ENCODE results near the gene ABHD14A. TPM values are rescaled to one million over a fixed set of nuclear protein-coding genes. Genes with fewer than 3 reads are reported as not detected.

The ABHD14A gene
- total and polyA plus RNA-seq, 2 of the 13 experiments (the other 11 are each of a cell fraction or from before 2014, with no cell fraction given): 29.5 to 46.9 TPM

DNA sequence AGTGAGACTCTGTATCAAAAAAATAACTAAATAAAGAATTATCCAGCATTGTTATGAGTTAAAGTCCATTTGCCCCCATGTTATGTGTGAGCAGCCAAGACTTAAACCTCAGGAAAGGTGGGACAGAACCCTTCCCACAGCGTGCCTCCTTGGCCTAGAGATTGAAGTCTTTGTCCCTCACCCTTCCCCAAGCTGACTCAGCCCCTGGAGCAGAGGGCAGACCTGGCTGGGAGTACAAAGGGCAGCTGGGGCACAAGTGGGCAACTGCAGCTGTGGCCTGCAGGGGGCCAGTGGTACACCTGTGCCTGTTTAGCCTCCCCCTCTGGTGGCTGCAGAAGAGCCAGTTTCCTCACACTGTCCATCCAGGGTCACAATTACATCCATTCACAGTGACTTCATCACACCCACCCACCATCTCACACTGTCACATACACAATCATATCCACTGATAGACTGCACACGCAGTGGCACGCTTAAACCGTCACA is 7.5 kb downstream of the ABHD14A start (continued):
- TF ChIP-seq, protein P1, sequence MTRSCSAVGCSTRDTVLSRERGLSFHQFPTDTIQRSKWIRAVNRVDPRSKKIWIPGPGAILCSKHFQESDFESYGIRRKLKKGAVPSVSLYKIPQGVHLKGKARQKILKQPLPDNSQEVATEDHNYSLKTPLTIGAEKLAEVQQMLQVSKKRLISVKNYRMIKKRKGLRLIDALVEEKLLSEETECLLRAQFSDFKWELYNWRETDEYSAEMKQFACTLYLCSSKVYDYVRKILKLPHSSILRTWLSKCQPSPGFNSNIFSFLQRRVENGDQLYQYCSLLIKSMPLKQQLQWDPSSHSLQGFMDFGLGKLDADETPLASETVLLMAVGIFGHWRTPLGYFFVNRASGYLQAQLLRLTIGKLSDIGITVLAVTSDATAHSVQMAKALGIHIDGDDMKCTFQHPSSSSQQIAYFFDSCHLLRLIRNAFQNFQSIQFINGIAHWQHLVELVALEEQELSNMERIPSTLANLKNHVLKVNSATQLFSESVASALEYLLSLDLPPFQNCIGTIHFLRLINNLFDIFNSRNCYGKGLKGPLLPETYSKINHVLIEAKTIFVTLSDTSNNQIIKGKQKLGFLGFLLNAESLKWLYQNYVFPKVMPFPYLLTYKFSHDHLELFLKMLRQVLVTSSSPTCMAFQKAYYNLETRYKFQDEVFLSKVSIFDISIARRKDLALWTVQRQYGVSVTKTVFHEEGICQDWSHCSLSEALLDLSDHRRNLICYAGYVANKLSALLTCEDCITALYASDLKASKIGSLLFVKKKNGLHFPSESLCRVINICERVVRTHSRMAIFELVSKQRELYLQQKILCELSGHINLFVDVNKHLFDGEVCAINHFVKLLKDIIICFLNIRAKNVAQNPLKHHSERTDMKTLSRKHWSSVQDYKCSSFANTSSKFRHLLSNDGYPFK (CRISPR knock-in tag; IDR thresholded peaks at IDR 0.05; ENCODE audit: borderline replicate concordance): peak; percentile 81; the same call in 1 of the 2 replicates
- TF ChIP-seq ETV5 (CRISPR knock-in tag; IDR thresholded peaks at IDR 0.05; ENCODE audit: borderline replicate concordance) (peak; percentile 62; the same call in 1 of the 2 replicates), EZH2 (conservative IDR thresholded peaks at IDR 0.05; ENCODE audit: low read depth, low read length) (no peak), ZNF792 (CRISPR knock-in tag; IDR thresholded peaks at IDR 0.05) (peak; percentile 85; the same call in 1 of the 2 replicates), NFIC (IDR thresholded peaks at IDR 0.05; ENCODE audit: low read length) (no peak), ZBTB1 (CRISPR knock-in tag; IDR thresholded peaks at IDR 0.05; ENCODE audit: borderline replicate concordance) (no peak), ZNF17 (CRISPR knock-in tag; IDR thresholded peaks at IDR 0.05) (no peak), ZNF761 (CRISPR knock-in tag; conservative IDR thresholded peaks at IDR 0.05) (no peak; the same call in 1 of the 2 replicates), PITX1 (CRISPR knock-in tag; IDR thresholded peaks at IDR 0.05) (peak; percentile 47), PHF21A (CRISPR knock-in tag; IDR thresholded peaks at IDR 0.05) (peak; percentile 76; the same call in 1 of the 2 replicates), GATAD1 (CRISPR knock-in tag; IDR thresholded peaks at IDR 0.05) (peak; percentile 74), ELF4 (CRISPR knock-in tag; IDR thresholded peaks at IDR 0.05; ENCODE audit: borderline replicate concordance) (no peak), SSRP1 (CRISPR knock-in tag; IDR thresholded peaks at IDR 0.05) (peak; percentile 84; the same call in 1 of the 2 replicates), ZNF501 (CRISPR knock-in tag; IDR thresholded peaks at IDR 0.05) (no peak), ZSCAN31 (CRISPR knock-in tag; IDR thresholded peaks at IDR 0.05; ENCODE audit: low read depth) (no peak), FOXO1 (CRISPR knock-in tag; IDR thresholded peaks at IDR 0.05) (no peak; the same call in 1 of the 2 replicates)
- TF ChIP-seq, protein P2, sequence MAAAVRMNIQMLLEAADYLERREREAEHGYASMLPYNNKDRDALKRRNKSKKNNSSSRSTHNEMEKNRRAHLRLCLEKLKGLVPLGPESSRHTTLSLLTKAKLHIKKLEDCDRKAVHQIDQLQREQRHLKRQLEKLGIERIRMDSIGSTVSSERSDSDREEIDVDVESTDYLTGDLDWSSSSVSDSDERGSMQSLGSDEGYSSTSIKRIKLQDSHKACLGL (CRISPR knock-in tag; IDR thresholded peaks at IDR 0.05): peak; percentile 43; the same call in 1 of the 2 replicates
- TF ChIP-seq, protein P3, sequence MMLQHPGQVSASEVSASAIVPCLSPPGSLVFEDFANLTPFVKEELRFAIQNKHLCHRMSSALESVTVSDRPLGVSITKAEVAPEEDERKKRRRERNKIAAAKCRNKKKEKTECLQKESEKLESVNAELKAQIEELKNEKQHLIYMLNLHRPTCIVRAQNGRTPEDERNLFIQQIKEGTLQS (CRISPR knock-in tag; IDR thresholded peaks at IDR 0.05): peak; percentile 81; the same call in 1 of the 2 replicates
- TF ChIP-seq, protein P4, sequence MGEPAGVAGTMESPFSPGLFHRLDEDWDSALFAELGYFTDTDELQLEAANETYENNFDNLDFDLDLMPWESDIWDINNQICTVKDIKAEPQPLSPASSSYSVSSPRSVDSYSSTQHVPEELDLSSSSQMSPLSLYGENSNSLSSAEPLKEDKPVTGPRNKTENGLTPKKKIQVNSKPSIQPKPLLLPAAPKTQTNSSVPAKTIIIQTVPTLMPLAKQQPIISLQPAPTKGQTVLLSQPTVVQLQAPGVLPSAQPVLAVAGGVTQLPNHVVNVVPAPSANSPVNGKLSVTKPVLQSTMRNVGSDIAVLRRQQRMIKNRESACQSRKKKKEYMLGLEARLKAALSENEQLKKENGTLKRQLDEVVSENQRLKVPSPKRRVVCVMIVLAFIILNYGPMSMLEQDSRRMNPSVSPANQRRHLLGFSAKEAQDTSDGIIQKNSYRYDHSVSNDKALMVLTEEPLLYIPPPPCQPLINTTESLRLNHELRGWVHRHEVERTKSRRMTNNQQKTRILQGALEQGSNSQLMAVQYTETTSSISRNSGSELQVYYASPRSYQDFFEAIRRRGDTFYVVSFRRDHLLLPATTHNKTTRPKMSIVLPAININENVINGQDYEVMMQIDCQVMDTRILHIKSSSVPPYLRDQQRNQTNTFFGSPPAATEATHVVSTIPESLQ (CRISPR knock-in tag; conservative IDR thresholded peaks at IDR 0.05): no peak

Measured in HepG2 (cell line).